Tibial artery (tissue), 4 donors: Measurements from ENCODE around the gene TENM3.

Source experiments
- DNase-seq, 2 donors: peaks; one replicate each; pipeline ENCODE4 v3.0.0-alpha.2; 2019
- H3K27ac ChIP-seq, 2 donors: fragments of 200-600 bp; sonication (generic) in 1 of 2; 1 replicate in 1 of 2; 2 replicates in 1 of 2; pipeline ENCODE4 v1.5.1; 2018 to 2019; ENCODE audit warnings: mild to moderate bottlenecking in 1 of 2
- H3K27me3 ChIP-seq, 2 donors: fragments of 200-600 bp; sonication (generic) in 1 of 2; one replicate each; pipeline versions ENCODE4 v1.5.1 to v1.6.0; 2016 to 2019
- H3K36me3 ChIP-seq, 3 donors: fragments of 200-600 bp; sonication (generic) in 2 of 3; one replicate each; pipeline ENCODE4 v1.5.1; 2016 to 2019; ENCODE audit warnings: mild to moderate bottlenecking in 2 of 3
- H3K4me1 ChIP-seq, 4 donors: fragments of 200-600 bp; sonication (generic) in 2 of 4; 1 replicate in 3 of 4; 2 replicates in 1 of 4; pipeline ENCODE4 v1.5.1; 2016 to 2019
- H3K4me3 ChIP-seq, 2 donors: fragments of 200-600 bp; sonication (generic) in 1 of 2; 1 replicate in 1 of 2; 2 replicates in 1 of 2; pipeline ENCODE4 v1.5.1; 2018 to 2019; ENCODE audit warnings: mild to moderate bottlenecking in 2 of 2
- H3K9me3 ChIP-seq, 3 donors: fragments of 200-600 bp; sonication (generic) in 1 of 3; one replicate each; pipeline ENCODE4 v1.5.1; 2016 to 2019
- CTCF ChIP-seq, 2 experiments: fragments of 200-600 bp in 1 of 2; fragments of 450-650 bp in 1 of 2; IDR thresholded peaks; one replicate each; pipeline ENCODE4 v1.5.1; 2017 to 2019; ENCODE audit warnings: antibody characterized with exemption in 2 of 2, mild to moderate bottlenecking in 1 of 2, moderate library complexity in 1 of 2
- intact Hi-C: fragments of 100-400 bp; cut with DNase I; formaldehyde crosslinking; loops from one replicate; pipeline ENCODE4 v1.15.0; 2023; ENCODE audit warnings: low total_unique reads

TENM3 gene

GRCh38 chr4:182212211-182212761 is 30.9 kb upstream of the TENM3 start:
- no peak overlapping the region for H3K4me3 ChIP-seq

GRCh38 chr4:182213004-182213403 is 30.2 kb upstream of the TENM3 start:
- peaks cover 0 to 3% (median 0%) of the 10 kb centered on the region in 4 donors for H3K4me1 ChIP-seq
- no peak for TF ChIP-seq CTCF (IDR thresholded peaks at IDR 0.05)
- intact Hi-C loops, result no loop called here
- DNase-seq, result no peak
- H3K9me3 ChIP-seq, result no peaks in the 10 kb centered on the region
- H3K27me3 ChIP-seq, result no peaks in the 10 kb centered on the region
- no peak overlapping the region for H3K27ac ChIP-seq
- H3K36me3 ChIP-seq, result no peaks in the 10 kb centered on the region
- no peak overlapping the region for H3K4me3 ChIP-seq

More at GRCh38 chr4:182212211-182212761, 30.9 kb upstream of the TENM3 start:
- TF ChIP-seq CTCF (IDR thresholded peaks at IDR 0.05), result no peak
- Histone ChIP-seq H3K9me3 (no peaks in the 10 kb centered on the region), H3K4me1 (peaks cover 0 to 9% (median 0%) of the 10 kb centered on the region in 4 donors), H3K36me3 (no peaks in the 10 kb centered on the region), H3K27me3 (no peaks in the 10 kb centered on the region), H3K27ac (no peak overlapping the region)
- intact Hi-C loops, result no loop called here
- DNase-seq, result no peak

GRCh38 chr4:182215148-182215547 is 28.1 kb upstream of the TENM3 start:
- DNase-seq, result no peak
- Histone ChIP-seq H3K4me1 (no peaks in the 10 kb centered on the region), H3K27me3 (no peaks in the 10 kb centered on the region), H3K36me3 (no peaks in the 10 kb centered on the region), H3K4me3 (no peak overlapping the region), H3K9me3 (no peaks in the 10 kb centered on the region), H3K27ac (no peak overlapping the region)
- TF ChIP-seq CTCF (IDR thresholded peaks at IDR 0.05), result no peak
- intact Hi-C loops, result no loop called here

GRCh38 chr4:182216005-182216404 is 27.2 kb upstream of the TENM3 start:
- Histone ChIP-seq H3K27me3 (no peaks in the 10 kb centered on the region), H3K4me3 (no peak overlapping the region), H3K4me1 (no peaks in the 10 kb centered on the region), H3K9me3 (no peaks in the 10 kb centered on the region), H3K27ac (no peak overlapping the region), H3K36me3 (no peaks in the 10 kb centered on the region)
- DNase-seq, result no peak
- intact Hi-C loops, result no loop called here
- TF ChIP-seq CTCF (IDR thresholded peaks at IDR 0.05), result no peak

- intact Hi-C loops, result no loop called here
- no peaks in the 10 kb centered on the region for H3K4me1 ChIP-seq
- no peak overlapping the region for H3K4me3 ChIP-seq
- DNase-seq, result no peak
- no peak for TF ChIP-seq CTCF (IDR thresholded peaks at IDR 0.05)
- H3K9me3 ChIP-seq, result no peaks in the 10 kb centered on the region
- H3K36me3 ChIP-seq, result no peaks in the 10 kb centered on the region
- no peak overlapping the region for H3K27ac ChIP-seq
- no peaks in the 10 kb centered on the region for H3K27me3 ChIP-seq
Measured at GRCh38 chr4:182219411-182220056, 23.7 kb upstream of the TENM3 start.
